A673 (cell line): ENCODE measurements around the gene ZSCAN9. TPM values are rescaled to one million over a fixed set of nuclear protein-coding genes. Genes with fewer than 3 reads are reported as not detected.

Experiments used
- Bru-seq: library from RNA; stranded (reverse); fragments of 400-500 nt; gene quantifications from one replicate; lab custom pipeline; 2021; lab: Mats Ljungman, UMichigan
- BruChase-seq, 2 experiments: library from RNA; stranded (reverse); fragments of 400-500 nt; gene quantifications; one replicate each; lab custom pipeline; 2021; lab: Mats Ljungman, UMichigan
- BruUV-seq: library from RNA; stranded (reverse); fragments of 400-500 nt; replicated peaks from 2 replicates; lab custom pipeline; 2021; lab: Mats Ljungman, UMichigan
- CTCF ChIA-PET: fragments of 300-600 bp; sonication (Branson Sonifier 250); formaldehyde crosslinking; loops from one replicate; lab custom pipeline; 2022; ENCODE audit warnings: antibody characterized with exemption; lab: Charles Lee
- POLR2A ChIA-PET: fragments of 300-600 bp; sonication (Branson Sonifier 250); formaldehyde crosslinking; loops from one replicate; lab custom pipeline; 2022; ENCODE audit warnings: antibody characterized with exemption; ENCODE audit not compliant: low non-redundant PET; lab: Charles Lee
- DNase-seq: peaks from one replicate; pipeline ENCODE4 v3.0.0-alpha.2; 2015; ENCODE audit warnings: low spot score
- H3K27ac ChIP-seq: fragments of 200-600 bp; sonication (generic); 2 replicates; pipeline ENCODE4 v1.5.1; 2016; ENCODE audit warnings: mixed run types, low read depth, mild to moderate bottlenecking, mixed read lengths, antibody characterized with exemption, low read length; ENCODE audit not compliant: poor library complexity, severe bottlenecking
- H3K27me3 ChIP-seq: fragments of 200-600 bp; sonication (generic); replicated peaks from 2 replicates; pipeline ENCODE4 v1.6.1; 2017; ENCODE audit warnings: mixed run types, low read depth, mild to moderate bottlenecking, mixed read lengths, antibody characterized with exemption, low read length; ENCODE audit not compliant: insufficient read depth, poor library complexity
- H3K36me3 ChIP-seq: fragments of 200-600 bp; sonication (generic); 2 replicates; pipeline ENCODE4 v1.6.1; 2016; ENCODE audit warnings: mixed run types, mild to moderate bottlenecking, mixed read lengths, antibody characterized with exemption, low read length; ENCODE audit not compliant: insufficient read depth, poor library complexity, severe bottlenecking
- H3K4me1 ChIP-seq: fragments of 200-600 bp; sonication (generic); 2 replicates; pipeline ENCODE4 v1.6.1; 2017; ENCODE audit warnings: mixed run types, mild to moderate bottlenecking, mixed read lengths, antibody characterized with exemption, low read length; ENCODE audit not compliant: insufficient read depth, poor library complexity, severe bottlenecking
- H3K4me3 ChIP-seq: fragments of 200-600 bp; sonication (generic); 2 replicates; pipeline ENCODE4 v1.5.1; 2016; ENCODE audit warnings: low read depth, mixed run types, mild to moderate bottlenecking, mixed read lengths, low read length; ENCODE audit not compliant: poor library complexity, severe bottlenecking
- H3K9me3 ChIP-seq: fragments of 200-600 bp; sonication (generic); 2 replicates; pipeline ENCODE4 v1.6.1; 2016; ENCODE audit warnings: mixed run types, low read depth, mild to moderate bottlenecking, mixed read lengths, antibody characterized with exemption, low read length; ENCODE audit not compliant: poor library complexity, severe bottlenecking
- EZH2 ChIP-seq: fragments of 200-600 bp; sonication (generic); IDR thresholded peaks from 2 replicates; pipeline ENCODE4 v1.6.1; 2017; ENCODE audit warnings: borderline replicate concordance, low read depth, mild to moderate bottlenecking, mixed read lengths, antibody characterized with exemption, low read length; ENCODE audit not compliant: poor library complexity, severe bottlenecking
- intact Hi-C: fragments of 100-400 bp; cut with micrococcal nuclease; formaldehyde crosslinking; loops from one replicate; pipeline ENCODE4 v1.10.0; 2022; ENCODE audit not compliant: unreplicated experiment
- long read RNA-seq: library from polyadenylated mRNA; stranded (forward); transcript quantifications from one replicate; pipeline ENCODE4 v2.0.0, GENCODE V29; 2022
- total RNA-seq: library from RNA; stranded (reverse); gene quantifications from 2 replicates; pipeline ENCODE4 v1.2.3, GENCODE V29; 2021
- TF ChIP-seq, protein P1 (sequence below): fragments of 300-800, 200-600 bp; sonication (generic); conservative IDR thresholded peaks from 2 replicates; pipeline ENCODE4 v1.5.1; 2017; ENCODE audit warnings: low read depth, mild to moderate bottlenecking, antibody characterized with exemption, low read length, moderate library complexity, mixed read lengths

ZSCAN9 gene
- total RNA-seq (13.3 and 15.1 TPM in 2 replicates), Bru-seq, nascent RNA (percentile 81 among the genes with signal in this experiment), BruChase-seq, experiment 1, labeled RNA remaining after a 2-hour chase (percentile 88 among the genes with signal in this experiment), BruChase-seq, experiment 2, labeled RNA remaining after a 6-hour chase (percentile 69 among the genes with signal in this experiment)
- long read RNA-seq, partial matches to known transcripts: 1 of 12 reads
- long read RNA-seq, other reads (novel, unspliced or antisense): 5 of 12 reads

DNA sequence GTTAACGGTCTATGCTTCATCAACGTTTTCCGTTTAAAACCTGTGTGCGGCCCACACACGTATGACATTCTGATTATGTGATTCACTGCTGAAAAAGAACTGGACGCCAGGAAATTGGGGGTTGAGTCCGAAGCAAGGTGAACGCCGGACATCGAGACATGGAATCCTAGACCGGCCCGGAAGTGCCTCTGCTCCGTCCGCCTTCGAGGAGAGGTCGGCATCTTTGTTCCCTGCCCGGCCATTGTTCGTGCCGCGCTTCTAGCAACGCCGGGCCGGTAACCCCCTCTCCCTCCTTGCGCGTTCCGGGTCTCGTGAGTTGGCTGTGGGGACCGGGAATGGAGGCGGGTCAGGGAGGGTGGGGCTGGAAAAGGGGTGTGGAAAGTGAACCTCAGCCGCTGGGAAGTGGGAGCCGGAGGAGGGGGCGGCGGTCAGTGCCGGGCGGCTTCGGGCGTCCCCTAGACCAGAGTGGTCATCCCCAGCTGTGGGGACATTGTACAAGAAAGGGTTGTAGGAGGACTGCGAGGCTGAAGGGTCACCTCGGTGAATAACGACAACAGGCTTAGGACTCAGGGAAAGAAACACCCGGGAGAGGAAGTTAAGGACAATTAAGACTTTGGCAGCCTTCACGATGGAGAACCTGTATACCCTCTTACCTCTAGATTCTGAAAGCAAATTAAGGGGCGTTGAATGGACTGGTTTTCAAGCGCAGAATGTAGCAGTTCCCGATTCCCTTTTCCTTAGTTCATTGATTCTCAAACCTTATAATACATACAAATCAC, at the start of gene ZSCAN9:
Gene ZSCAN9, plus strand, starts transcription at position 220 of the 779 bp plus-strand sequence. CDS start 1,810 bp downstream, outside the sequence.
- peak within 1 kb of the TSS; percentile 73 for H3K4me3 ChIP-seq
- intact Hi-C loops: no loop called here
- TSS peak; percentile 69 for BruUV-seq
- no peaks in the 10 kb centered on the region for H3K27me3 ChIP-seq
- POLR2A ChIA-PET: no interaction called here
- H3K9me3 ChIP-seq: no peaks in the 10 kb centered on the region
- CTCF ChIA-PET: no interaction called here
- DNase-seq: peak; percentile 75
- peak within 1 kb of the TSS; percentile 77 for H3K27ac ChIP-seq
- H3K4me1 ChIP-seq: peaks cover 4% of the 10 kb centered on the region
- TF ChIP-seq EZH2: no peak
- TF ChIP-seq, protein P1, sequence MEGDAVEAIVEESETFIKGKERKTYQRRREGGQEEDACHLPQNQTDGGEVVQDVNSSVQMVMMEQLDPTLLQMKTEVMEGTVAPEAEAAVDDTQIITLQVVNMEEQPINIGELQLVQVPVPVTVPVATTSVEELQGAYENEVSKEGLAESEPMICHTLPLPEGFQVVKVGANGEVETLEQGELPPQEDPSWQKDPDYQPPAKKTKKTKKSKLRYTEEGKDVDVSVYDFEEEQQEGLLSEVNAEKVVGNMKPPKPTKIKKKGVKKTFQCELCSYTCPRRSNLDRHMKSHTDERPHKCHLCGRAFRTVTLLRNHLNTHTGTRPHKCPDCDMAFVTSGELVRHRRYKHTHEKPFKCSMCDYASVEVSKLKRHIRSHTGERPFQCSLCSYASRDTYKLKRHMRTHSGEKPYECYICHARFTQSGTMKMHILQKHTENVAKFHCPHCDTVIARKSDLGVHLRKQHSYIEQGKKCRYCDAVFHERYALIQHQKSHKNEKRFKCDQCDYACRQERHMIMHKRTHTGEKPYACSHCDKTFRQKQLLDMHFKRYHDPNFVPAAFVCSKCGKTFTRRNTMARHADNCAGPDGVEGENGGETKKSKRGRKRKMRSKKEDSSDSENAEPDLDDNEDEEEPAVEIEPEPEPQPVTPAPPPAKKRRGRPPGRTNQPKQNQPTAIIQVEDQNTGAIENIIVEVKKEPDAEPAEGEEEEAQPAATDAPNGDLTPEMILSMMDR: no peak
- H3K36me3 ChIP-seq: peaks cover 21% of the 10 kb centered on the region

DNA sequence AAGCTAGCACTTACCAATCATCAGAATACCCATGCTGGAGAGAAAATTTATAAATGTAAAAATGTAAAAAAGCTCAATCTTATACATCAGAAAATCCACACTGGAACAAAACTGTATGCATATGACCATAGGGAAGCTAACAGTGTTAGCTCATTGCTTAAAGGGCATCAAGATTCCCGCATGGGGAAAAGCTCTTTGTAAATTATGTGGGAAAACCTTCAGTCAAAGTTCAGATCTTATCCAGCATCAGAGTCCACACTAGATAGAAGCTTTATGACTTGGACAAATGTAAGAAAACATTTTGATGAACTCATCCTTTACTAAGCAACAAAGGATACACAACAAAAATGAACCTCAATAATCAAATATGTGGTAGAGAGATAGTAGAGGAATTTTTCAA, 48.7 kb upstream of the ZSCAN9 start:
- no peaks in the 10 kb centered on the region for H3K27me3 ChIP-seq
- TF ChIP-seq, protein P1: no peak
- no peak for TF ChIP-seq EZH2
- no peaks in the 10 kb centered on the region for H3K36me3 ChIP-seq
- BruUV-seq: no TSS peak
- no peak overlapping the region for H3K4me3 ChIP-seq
- intact Hi-C loops: no loop called here
- no peaks in the 10 kb centered on the region for H3K4me1 ChIP-seq
- ChIA-PET CTCF (no interaction called here), POLR2A (no interaction called here)
- no peak overlapping the region for H3K27ac ChIP-seq
- no peak for DNase-seq
- H3K9me3 ChIP-seq: no peaks in the 10 kb centered on the region

DNA sequence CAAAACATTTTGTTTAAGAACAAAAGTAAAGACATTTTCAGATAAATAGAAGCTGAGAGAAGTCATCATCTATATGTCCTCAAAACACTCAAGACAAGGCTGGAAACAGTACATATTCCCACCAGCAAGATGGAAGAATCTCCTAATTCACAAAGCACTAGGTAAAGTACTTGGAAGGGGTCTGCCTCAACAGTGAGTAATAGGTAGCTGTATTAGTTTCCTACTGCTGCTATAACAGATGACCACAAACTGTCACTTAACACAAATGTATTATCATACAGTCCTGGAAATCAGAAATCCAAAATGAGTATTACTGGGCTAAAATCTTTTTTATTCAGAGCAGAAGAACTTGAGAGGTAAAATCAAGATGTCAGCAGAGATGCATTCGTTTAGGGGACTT, 42.8 kb upstream of the ZSCAN9 start:
- CTCF ChIA-PET: no interaction called here
- intact Hi-C loops: no loop called here
- no peak overlapping the region for H3K4me3 ChIP-seq
- POLR2A ChIA-PET: interaction anchor here (0.8 kb wide), 1 partner anchor 452 kb away, joined by 3 read pairs; no protein-coding TSS in a partner anchor
- no peaks in the 10 kb centered on the region for H3K36me3 ChIP-seq
- no peaks in the 10 kb centered on the region for H3K4me1 ChIP-seq
- TF ChIP-seq, protein P1: no peak
- TF ChIP-seq EZH2: no peak
- H3K9me3 ChIP-seq: peaks cover 13% of the 10 kb centered on the region
- H3K27me3 ChIP-seq: no peaks in the 10 kb centered on the region
- H3K27ac ChIP-seq: no peak overlapping the region
- DNase-seq: no peak
- no TSS peak for BruUV-seq
